ENCODE results near the gene AUTS2.

AUTS2 gene

GRCh38 chr7:69787736-69788431 is 189.6 kb downstream of the AUTS2 start:
- no peak for DNase-seq (ENCODE audit: extremely low read depth, low read depth)
- TF ChIP-seq CTCF (IDR thresholded peaks at IDR 0.05; ENCODE audit: low read depth, low read length, missing control alignments): no peak
- H3K4me3 ChIP-seq (replicated peaks; ENCODE audit: low read depth, low read length): no peak overlapping the region

GRCh38 chr7:69789563-69789962 is 191.3 kb downstream of the AUTS2 start:
- H3K4me3 ChIP-seq (replicated peaks; ENCODE audit: low read depth, low read length): no peak overlapping the region
- DNase-seq (ENCODE audit: extremely low read depth, low read depth): no peak
- TF ChIP-seq CTCF (IDR thresholded peaks at IDR 0.05; ENCODE audit: low read depth, low read length, missing control alignments): no peak

- no peak for TF ChIP-seq CTCF (IDR thresholded peaks at IDR 0.05; ENCODE audit: low read depth, low read length, missing control alignments)
- DNase-seq (ENCODE audit: extremely low read depth, low read depth): no peak
- no peak overlapping the region for H3K4me3 ChIP-seq (replicated peaks; ENCODE audit: low read depth, low read length)
Measured at GRCh38 chr7:69790977-69791724, 192.9 kb downstream of the AUTS2 start.

GRCh38 chr7:69791739-69792138 is 193.5 kb downstream of the AUTS2 start:
- H3K4me3 ChIP-seq (replicated peaks; ENCODE audit: low read depth, low read length): no peak overlapping the region
- no peak for TF ChIP-seq CTCF (IDR thresholded peaks at IDR 0.05; ENCODE audit: low read depth, low read length, missing control alignments)
- DNase-seq (ENCODE audit: extremely low read depth, low read depth): no peak

- no peak overlapping the region for H3K4me3 ChIP-seq (replicated peaks; ENCODE audit: low read depth, low read length)
- no peak for DNase-seq (ENCODE audit: extremely low read depth, low read depth)
- no peak for TF ChIP-seq CTCF (IDR thresholded peaks at IDR 0.05; ENCODE audit: low read depth, low read length, missing control alignments)
Measured at GRCh38 chr7:69795932-69796331, 197.7 kb downstream of the AUTS2 start.

- no peak for DNase-seq (ENCODE audit: extremely low read depth, low read depth)
- TF ChIP-seq CTCF (IDR thresholded peaks at IDR 0.05; ENCODE audit: low read depth, low read length, missing control alignments): no peak
- no peak overlapping the region for H3K4me3 ChIP-seq (replicated peaks; ENCODE audit: low read depth, low read length)
Measured at GRCh38 chr7:69796416-69796815, 198.1 kb downstream of the AUTS2 start.

Data from HFF-Myc (cell line).